HEK293T (cell line): ENCODE measurements around the gene KIF1C.
A peak's percentile ranks its signal among the peaks of the same experiment; 100 is the strongest.
"Not testable (repeated sequence)": the region's sequence is repeated elsewhere in the genome, so short reads cannot be mapped to it uniquely, and the experiment has no call there.

ENCODE experiments used
- CTCF ChIA-PET: fragments of 350-600 bp; formaldehyde crosslinking; extraction: SDS; loops from one replicate; lab custom pipeline; 2021; ENCODE audit warnings: antibody characterized with exemption, inconsistent platforms; lab: Yijun Ruan, JAX
- POLR2A ChIA-PET: fragments of 350-600 bp; formaldehyde crosslinking; extraction: SDS; loops from one replicate; lab custom pipeline; 2020; ENCODE audit warnings: antibody characterized with exemption, inconsistent platforms; lab: Yijun Ruan, JAX
- DNase-seq: peaks from one replicate; pipeline ENCODE4 v3.0.0; 2012; ENCODE audit warnings: mixed read lengths; ENCODE audit errors: extremely low spot score
- ARNT ChIP-seq: fragments of 450-650 bp; IDR thresholded peaks from 2 replicates; pipeline ENCODE4 v1.6.1; 2017; ENCODE audit warnings: mild to moderate bottlenecking
- BHLHE40 ChIP-seq: fragments of 450-650 bp; IDR thresholded peaks from 2 replicates; pipeline ENCODE4 v1.6.1; 2016; ENCODE audit warnings: mild to moderate bottlenecking, moderate library complexity, borderline replicate concordance
- CTBP1 ChIP-seq: fragments of 450-650 bp; IDR thresholded peaks from 2 replicates; pipeline ENCODE4 v1.6.1; 2016; ENCODE audit warnings: borderline replicate concordance
- ELF4 ChIP-seq: fragments of 450-650 bp; IDR thresholded peaks from 2 replicates; pipeline ENCODE4 v1.6.1; 2017; ENCODE audit warnings: antibody characterized with exemption
- FOXA1 ChIP-seq: fragments of 450-650 bp; IDR thresholded peaks from 2 replicates; pipeline ENCODE4 v1.6.1; 2016; ENCODE audit warnings: mild to moderate bottlenecking
- FOXK2 ChIP-seq: fragments of 450-650 bp; IDR thresholded peaks from 2 replicates; pipeline ENCODE4 v1.6.1; 2016; ENCODE audit warnings: mild to moderate bottlenecking
- FOXM1 ChIP-seq: fragments of 450-650 bp; IDR thresholded peaks from 2 replicates; pipeline ENCODE4 v1.6.1; 2017; ENCODE audit warnings: mild to moderate bottlenecking, borderline replicate concordance
- HDGF ChIP-seq: fragments of 450-650 bp; IDR thresholded peaks from 2 replicates; pipeline ENCODE4 v1.6.1; 2017; ENCODE audit warnings: antibody characterized with exemption, borderline replicate concordance
- L3MBTL2 ChIP-seq: fragments of 450-650 bp; conservative IDR thresholded peaks from 2 replicates; pipeline ENCODE4 v1.6.1; 2016; ENCODE audit warnings: mild to moderate bottlenecking
- LEF1 ChIP-seq: fragments of 450-650 bp; IDR thresholded peaks from 2 replicates; pipeline ENCODE4 v1.6.1; 2017; ENCODE audit warnings: mild to moderate bottlenecking, borderline replicate concordance
- NFRKB ChIP-seq: fragments of 450-650 bp; IDR thresholded peaks from 2 replicates; pipeline ENCODE4 v1.6.1; 2016; ENCODE audit warnings: mild to moderate bottlenecking, moderate library complexity
- PKNOX1 ChIP-seq: fragments of 450-650 bp; IDR thresholded peaks from 2 replicates; pipeline ENCODE4 v1.6.1; 2016
- SP1 ChIP-seq: fragments of 450-650 bp; IDR thresholded peaks from 2 replicates; pipeline ENCODE4 v1.6.1; 2017
- SUZ12 ChIP-seq: fragments of 450-650 bp; IDR thresholded peaks from 2 replicates; pipeline ENCODE4 v1.6.1; 2016; ENCODE audit warnings: mild to moderate bottlenecking
- TARDBP ChIP-seq: fragments of 450-650 bp; IDR thresholded peaks from 2 replicates; pipeline ENCODE4 v1.6.1; 2016
- ZNF384 ChIP-seq: fragments of 450-650 bp; IDR thresholded peaks from 2 replicates; pipeline ENCODE4 v1.6.1; 2016

Gene KIF1C

GRCh38 chr17:5027916-5028315 is 30.2 kb downstream of the KIF1C start:
- TF ChIP-seq LEF1 = no peak
- peak; percentile 37; the same call in 1 of the 2 replicates for TF ChIP-seq PKNOX1
- ChIA-PET CTCF (interaction anchor here (0.6 kb wide), 1 partner anchor 11 kb away, joined by 3 read pairs; no protein-coding TSS in a partner anchor), POLR2A (interaction anchor here (1.3 kb wide), 1 partner anchor 30 kb away, joined by 4 read pairs; the partner anchor contains the start of genes INCA1 and KIF1C)
- DNase-seq = no peak

GRCh38 chr17:5030168-5030567 is 32.4 kb downstream of the KIF1C start:
- DNase-seq = not testable (repeated sequence)
- ChIA-PET POLR2A (interaction anchor here (1.0 kb wide), 1 partner anchor 43 kb away, joined by 5 read pairs; the partner anchor contains the start of gene CAMTA2), CTCF (interaction anchor here (1.0 kb wide), 1 partner anchor 32 kb away, joined by 4 read pairs; no protein-coding TSS in a partner anchor)
- peak; percentile 33; the same call in 1 of the 2 replicates for TF ChIP-seq ZNF384

- TF ChIP-seq L3MBTL2 = peak; percentile 76
- no peak for TF ChIP-seq FOXA1
- TF ChIP-seq BHLHE40 = no peak
- no peak for TF ChIP-seq PKNOX1
- TF ChIP-seq ZNF384 = no peak
- no peak for TF ChIP-seq LEF1
- no peak for TF ChIP-seq SP1
- TF ChIP-seq FOXK2 = no peak
- no peak for TF ChIP-seq HDGF
- peak; percentile 84 for DNase-seq
- CTCF ChIA-PET = no interaction called here
- POLR2A ChIA-PET = interaction anchor here (1.1 kb wide), 1 partner anchor 24 kb away, joined by 3 read pairs; no protein-coding TSS in a partner anchor
These were observed 33.8 kb downstream of the KIF1C start for GRCh38 chr17:5031365-5032082.

- POLR2A ChIA-PET = no interaction called here
- no peak for TF ChIP-seq ARNT
- TF ChIP-seq FOXK2 = no peak
- no peak for TF ChIP-seq HDGF
- TF ChIP-seq CTBP1 = no peak
- TF ChIP-seq PKNOX1 = no peak
- no peak for TF ChIP-seq ELF4
- no peak for TF ChIP-seq LEF1
- TF ChIP-seq TARDBP = no peak
- TF ChIP-seq BHLHE40 = no peak
- no peak for TF ChIP-seq SUZ12
- no peak for TF ChIP-seq FOXM1
- TF ChIP-seq NFRKB = no peak
- no peak for TF ChIP-seq SP1
- no peak for TF ChIP-seq ZNF384
- no peak for TF ChIP-seq FOXA1
- TF ChIP-seq L3MBTL2 = no peak
- CTCF ChIA-PET = no interaction called here
- no peak for DNase-seq
These were observed 35.1 kb downstream of the KIF1C start for GRCh38 chr17:5032865-5033264.

GRCh38 chr17:5033352-5034015 is 35.7 kb downstream of the KIF1C start:
- TF ChIP-seq HDGF (no peak), NFRKB (no peak), TARDBP (no peak), FOXM1 (no peak), PKNOX1 (no peak), SUZ12 (no peak), FOXA1 (no peak), ELF4 (no peak), CTBP1 (no peak), LEF1 (no peak), ZNF384 (no peak), BHLHE40 (no peak), ARNT (no peak), SP1 (no peak), FOXK2 (no peak)
- DNase-seq = no peak
- POLR2A ChIA-PET = no interaction called here
- CTCF ChIA-PET = no interaction called here
